Spleen (tissue), 11 donors: ENCODE results near the gene FRMD4B. TPM values are rescaled to one million over a fixed set of nuclear protein-coding genes. Genes with fewer than 3 reads are reported as not detected.
"Not testable (repeated sequence)": the region's sequence is repeated elsewhere in the genome, so short reads cannot be mapped to it uniquely, and the experiment has no call there.

Source experiments
- DNase-seq: peaks from one replicate; pipeline ENCODE4 v3.0.0-alpha.2; 2020
- H3K27ac ChIP-seq, 8 donors: fragments of 200-600 bp; sonication (generic) in 7 of 8; 1 replicate in 4 of 8; 2 replicates in 4 of 8; pipeline versions ENCODE4 v1.5.0 to v1.8.0; 2016 to 2021; ENCODE audit warnings: inconsistent platforms in 4 of 8, mild to moderate bottlenecking in 4 of 8, moderate library complexity in 1 of 8
- H3K27me3 ChIP-seq, 7 donors: fragments of 200-600 bp; sonication (generic) in 6 of 7; replicated peaks in 1 of 7; 1 replicate in 4 of 7; 2 replicates in 3 of 7; pipeline versions ENCODE4 v1.5.0 to v1.8.0; 2016 to 2021; ENCODE audit warnings: inconsistent platforms in 3 of 7, mild to moderate bottlenecking in 1 of 7
- H3K36me3 ChIP-seq, 6 donors: fragments of 200-600 bp; sonication (generic) in 5 of 6; 1 replicate in 4 of 6; 2 replicates in 2 of 6; pipeline versions ENCODE4 v1.5.0 to v1.8.0; 2016 to 2021; ENCODE audit warnings: inconsistent platforms in 2 of 6
- H3K4me1 ChIP-seq, 6 donors: fragments of 200-600 bp; sonication (generic) in 5 of 6; 1 replicate in 3 of 6; 2 replicates in 3 of 6; pipeline versions ENCODE4 v1.5.0 to v1.8.0; 2016 to 2021; ENCODE audit warnings: inconsistent platforms in 3 of 6
- H3K4me3 ChIP-seq, 8 donors: fragments of 200-600 bp; sonication (generic) in 7 of 8; 1 replicate in 4 of 8; 2 replicates in 4 of 8; pipeline versions ENCODE4 v1.5.0 to v1.8.0; 2016 to 2021; ENCODE audit warnings: inconsistent platforms in 4 of 8, mild to moderate bottlenecking in 4 of 8, moderate library complexity in 2 of 8
- H3K9me3 ChIP-seq, 8 donors: fragments of 200-600 bp; sonication (generic) in 7 of 8; 1 replicate in 4 of 8; 2 replicates in 4 of 8; pipeline versions ENCODE4 v1.5.0 to v1.8.0; 2016 to 2021; ENCODE audit warnings: inconsistent platforms in 4 of 8
- CTCF ChIP-seq, 11 experiments: fragments of 200-600 bp in 7 of 11; fragments of 450-650 bp in 4 of 11; sonication (generic) in 4 of 11; IDR thresholded peaks in 8 of 11; conservative IDR thresholded peaks in 3 of 11; 1 replicate in 7 of 11; 2 replicates in 4 of 11; pipeline versions ENCODE4 v1.4.0 to v1.8.0; 2016 to 2021; ENCODE audit warnings: antibody characterized with exemption in 11 of 11, inconsistent platforms in 4 of 11, mild to moderate bottlenecking in 1 of 11
- POLR2A ChIP-seq, 3 donors: fragments of 450-650 bp; IDR thresholded peaks; one replicate each; pipeline ENCODE4 v1.5.1; 2017; ENCODE audit warnings: antibody characterized with exemption in 3 of 3, mild to moderate bottlenecking in 1 of 3
- POLR2AphosphoS5 ChIP-seq, 3 donors: sonication (generic); formaldehyde crosslinking; IDR thresholded peaks; one replicate each; pipeline ENCODE4 v1.5.1; 2017; ENCODE audit warnings: antibody characterized with exemption in 3 of 3
- WGBS, 5 donors: extraction: QIAGEN DNeasy Blood & Tissue Kit in 3 of 5; methylation state at CpG; one replicate each; pipeline versions ENCODE4 v1.1.5 to v1.1.7; 2013 to 2018; 5-methylcytosine and 5-hydroxymethylcytosine counted together
- intact Hi-C: fragments of 100-400 bp; cut with DNase I; formaldehyde crosslinking; loops from one replicate; pipeline ENCODE4 v1.15.0; 2023; ENCODE audit warnings: low total_unique reads
- polyA plus RNA-seq, 3 donors: library from polyadenylated mRNA; stranded (reverse); fragments of 200-250 nt; gene quantifications; one replicate each; pipeline ENCODE4 v1.2.1, GENCODE V29; 2013
- total RNA-seq, 7 donors: library from RNA; depleted of rRNA in 3 of 7; stranded (reverse); fragments of >200 nt in 3 of 7; fragmentation: NEBNext Ultra II Directional in 4 of 7; extraction: Animal tissue kit (Norgen Biotek cat#: 25700) in 4 of 7; gene quantifications; one replicate each; pipeline versions ENCODE4 v1.1.0 to v1.2.1, GENCODE V29; 2016 to 2021
- donor health status: healthy with polysubstance abuse.
- donor health status: DM: no; HTN: no; CAD: no; lungs with moderate emphysema.
- donor health status: DM: no; HTN: no; CAD: no.
- donor health status: Bipolar disorder and iron deficiency.
- donor health status: healthy.
- donor health status: DM: no; HTN: no; CAD: no.
- donor health status: DM: yes; HTN: yes; CAD: no.

Gene FRMD4B
- total and polyA plus RNA-seq, 10 donors, result 8.1 to 143 (median 112) TPM

- no peak for DNase-seq
- Histone ChIP-seq H3K4me3 (no peak overlapping the region), H3K9me3 (no peaks in the 10 kb centered on the region), H3K36me3 (no peaks in the 10 kb centered on the region), H3K27ac (no peak overlapping the region), H3K27me3 (no peaks in the 10 kb centered on the region), H3K4me1 (no peaks in the 10 kb centered on the region)
- intact Hi-C loops, result no loop called here
- WGBS, 5 donors, result 56 to 100% (median 92%) methylated on average over 2 of the region's 2 CpGs
- no peak for TF ChIP-seq POLR2A (IDR thresholded peaks at IDR 0.05)
- TF ChIP-seq CTCF (IDR thresholded peaks at IDR 0.05 in 8 of 11, conservative IDR thresholded peaks at IDR 0.05 in 3 of 11), result no peak
- no peak for TF ChIP-seq POLR2AphosphoS5 (IDR thresholded peaks at IDR 0.05)
These were observed 119.3 kb downstream of the FRMD4B start for GRCh38 chr3:69266585-69266984.

- intact Hi-C loops, H3K9me3 ChIP-seq, H3K4me1 ChIP-seq, H3K4me3 ChIP-seq, H3K27ac ChIP-seq, H3K27me3 ChIP-seq, H3K36me3 ChIP-seq, DNase-seq: not testable (repeated sequence)
- 90 to 97% (median 96%) methylated on average over 2 of the region's 2 CpGs for WGBS, 5 donors
These were observed 119.8 kb downstream of the FRMD4B start for GRCh38 chr3:69266071-69266470.

- H3K4me1 ChIP-seq, H3K9me3 ChIP-seq, H3K27ac ChIP-seq, H3K27me3 ChIP-seq, H3K36me3 ChIP-seq, intact Hi-C loops, DNase-seq, H3K4me3 ChIP-seq: not testable (repeated sequence)
- 95 to 99% (median 96%) methylated on average over 7 of the region's 7 CpGs for WGBS, 5 donors
These were observed 125.0 kb downstream of the FRMD4B start for GRCh38 chr3:69260843-69261405.

- no peak for TF ChIP-seq CTCF (IDR thresholded peaks at IDR 0.05 in 8 of 11, conservative IDR thresholded peaks at IDR 0.05 in 3 of 11)
- peak in 1 of 3 donors; percentile 71 for TF ChIP-seq POLR2AphosphoS5 (IDR thresholded peaks at IDR 0.05)
- H3K36me3 ChIP-seq, result peaks cover 0 to 9% (median 3%) of the 10 kb centered on the region in 6 donors
- H3K27ac ChIP-seq, result no peak overlapping the region
- no peak for DNase-seq
- intact Hi-C loops, result no loop called here
- H3K4me3 ChIP-seq, result no peak overlapping the region
- no peaks in the 10 kb centered on the region for H3K4me1 ChIP-seq
- peaks cover 0 to 8% (median 0%) of the 10 kb centered on the region in 8 donors for H3K9me3 ChIP-seq
- WGBS, 5 donors, result 93 to 98% (median 96%) methylated on average over 28 to 35 of the region's 35 CpGs
- H3K27me3 ChIP-seq, result no peaks in the 10 kb centered on the region
These were observed 125.6 kb downstream of the FRMD4B start for GRCh38 chr3:69260216-69260787.

- WGBS, 5 donors, result 90 to 98% (median 96%) methylated on average over 9 of the region's 9 CpGs
- Histone ChIP-seq H3K36me3 (peaks cover 0 to 9% (median 3%) of the 10 kb centered on the region in 6 donors), H3K9me3 (peaks cover 0 to 8% (median 0%) of the 10 kb centered on the region in 8 donors), H3K4me1 (no peaks in the 10 kb centered on the region), H3K27me3 (no peaks in the 10 kb centered on the region), H3K4me3 (no peak overlapping the region), H3K27ac (no peak overlapping the region)
- no peak for TF ChIP-seq CTCF (IDR thresholded peaks at IDR 0.05 in 8 of 11, conservative IDR thresholded peaks at IDR 0.05 in 3 of 11)
- no peak for TF ChIP-seq POLR2AphosphoS5 (IDR thresholded peaks at IDR 0.05)
- TF ChIP-seq POLR2A (IDR thresholded peaks at IDR 0.05), result no peak
- intact Hi-C loops, result no loop called here
- DNase-seq, result no peak
These were observed 126.8 kb downstream of the FRMD4B start for GRCh38 chr3:69259125-69259524.
